K562 (cell line): ENCODE measurements around the gene BDKRB2. TPM values are rescaled to one million over a fixed set of nuclear protein-coding genes. Genes with fewer than 3 reads are reported as not detected.

Source experiments
- ATAC-seq: fragments of 200-7000 bp; cut with Tn5 transposase; 3 replicates; pipeline ENCODE4 v1.9.1; 2020; ENCODE audit warnings: moderate library complexity
- BruUV-seq: library from RNA; stranded (reverse); fragments of 400-500 nt; replicated peaks from 2 replicates; lab custom pipeline; 2021; lab: Mats Ljungman, UMichigan
- CTCF ChIA-PET: fragments of 300-600 bp; formaldehyde crosslinking; extraction: SDS; loops from one replicate; lab custom pipeline; 2021; ENCODE audit warnings: low intra/inter-chr PET ratio; lab: Yijun Ruan, JAX
- POLR2A ChIA-PET: fragments of 300-600, 350-650 bp; sonication (Branson Sonifier 250); formaldehyde crosslinking; extraction: SDS; loops from one replicate; lab custom pipeline; 2021; ENCODE audit warnings: antibody characterized with exemption, inconsistent platforms; lab: Yijun Ruan, JAX
- DNase-seq, 4 experiments: peaks; one replicate each; pipeline versions ENCODE4 v3.0.0 to v3.0.0-alpha.2; 2011 to 2018; ENCODE audit warnings: low spot score in 3 of 4, mixed read lengths in 3 of 4; ENCODE audit errors: extremely low read depth in 1 of 4
- FAIRE-seq: peaks from 2 replicates; lab custom pipeline; 2011; peaks lifted over from hg19 to GRCh38; lab: Jason Lieb, UNC
- H2AFZ ChIP-seq: 2 replicates; pipeline ENCODE4 v1.6.0; 2011; ENCODE audit warnings: low read depth, low read length, control low read depth, inconsistent platforms
- H3K27ac ChIP-seq: fragments of 200-600 bp; 3 replicates; pipeline ENCODE4 v1.8.0; 2011; ENCODE audit warnings: low read depth, mild to moderate bottlenecking, control low read depth, inconsistent platforms, low read length, moderate library complexity, mixed read lengths; ENCODE audit errors: extremely low read depth
- H3K27me3 ChIP-seq, 2 experiments: fragments of 300-600 bp in 1 of 2; 2 replicates in 1 of 2; 3 replicates in 1 of 2; pipeline versions ENCODE4 v1.6.0 to v1.8.0; 2011; ENCODE audit warnings: inconsistent platforms in 2 of 2, low read length in 2 of 2, mild to moderate bottlenecking in 1 of 2, mixed read lengths in 1 of 2, moderate library complexity in 1 of 2; ENCODE audit not compliant: control insufficient read depth in 2 of 2, insufficient read depth in 2 of 2
- H3K36me3 ChIP-seq: fragments of 300-600 bp; 3 replicates; pipeline ENCODE4 v1.8.0; 2011; ENCODE audit warnings: mild to moderate bottlenecking, low read length, inconsistent platforms; ENCODE audit not compliant: control insufficient read depth, insufficient read depth
- H3K4me1 ChIP-seq, 2 experiments: fragments of 200-600 bp in 1 of 2; replicated peaks in 1 of 2; 2 replicates in 1 of 2; 3 replicates in 1 of 2; pipeline versions ENCODE4 v1.5.1 to v1.8.0; 2011; ENCODE audit warnings: inconsistent platforms in 2 of 2, low read length in 2 of 2, mild to moderate bottlenecking in 1 of 2, mixed read lengths in 1 of 2, moderate library complexity in 1 of 2; ENCODE audit not compliant: control insufficient read depth in 2 of 2, insufficient read depth in 2 of 2
- H3K4me2 ChIP-seq: 2 replicates; pipeline ENCODE4 v1.6.1; 2011; ENCODE audit warnings: low read length, control low read depth, inconsistent platforms, mixed read lengths; ENCODE audit not compliant: insufficient read depth
- H3K4me3 ChIP-seq: fragments of 200-600 bp; sonication (generic), shearing (Covaris generic); 2 replicates; pipeline ENCODE4 v1.5.1; 2016; ENCODE audit warnings: control low read depth, inconsistent platforms
- H3K79me2 ChIP-seq: fragments of 200-600 bp; 3 replicates; pipeline ENCODE4 v1.8.0; 2011; ENCODE audit warnings: low read length, inconsistent platforms; ENCODE audit not compliant: control insufficient read depth, insufficient read depth
- H3K9ac ChIP-seq, 2 experiments: 2 replicates each; pipeline versions ENCODE4 v1.6.0 to v1.6.1; 2011; ENCODE audit warnings: low read depth in 2 of 2, low read length in 2 of 2, control low read depth in 1 of 2, inconsistent platforms in 1 of 2, mild to moderate bottlenecking in 1 of 2, mixed read lengths in 1 of 2; ENCODE audit not compliant: insufficient read depth in 1 of 2
- H3K9me1 ChIP-seq: one replicate; pipeline ENCODE4 v1.6.0; 2011; ENCODE audit warnings: inconsistent platforms, mild to moderate bottlenecking, low read length, moderate library complexity; ENCODE audit not compliant: control insufficient read depth, insufficient read depth
- H3K9me3 ChIP-seq: replicated peaks from 2 replicates; pipeline ENCODE4 v1.5.1; 2011; ENCODE audit warnings: low read depth, low read length, inconsistent platforms; ENCODE audit not compliant: control insufficient read depth, insufficient read depth
- H4K20me1 ChIP-seq: replicated peaks from 2 replicates; pipeline ENCODE4 v1.6.1; 2011; ENCODE audit warnings: low read length, inconsistent platforms, mixed read lengths; ENCODE audit not compliant: control insufficient read depth, insufficient read depth
- ARHGAP35 ChIP-seq: fragments of 450-650 bp; IDR thresholded peaks from 2 replicates; pipeline ENCODE4 v1.6.1; 2018; ENCODE audit not compliant: partially characterized antibody
- ARID1B ChIP-seq: fragments of 450-650 bp; IDR thresholded peaks from 2 replicates; pipeline ENCODE4 v1.6.1; 2016; ENCODE audit warnings: antibody characterized with exemption, mild to moderate bottlenecking, inconsistent platforms
- CBX3 ChIP-seq, 2 experiments: IDR thresholded peaks; 1 replicate in 1 of 2; 2 replicates in 1 of 2; pipeline ENCODE4 v1.6.1; 2012; ENCODE audit warnings: inconsistent platforms in 2 of 2, low read length in 2 of 2, borderline replicate concordance in 1 of 2, control low read depth in 1 of 2
- CTBP1 ChIP-seq: fragments of 450-650 bp; IDR thresholded peaks from 2 replicates; pipeline ENCODE4 v1.6.1; 2016; ENCODE audit warnings: borderline replicate concordance
- E2F3 ChIP-seq: fragments of 250-450 bp; sonication (Bioruptor Pico); IDR thresholded peaks from 2 replicates; pipeline ENCODE4 v1.4.0; 2020; ENCODE audit warnings: mild to moderate bottlenecking
- HMG20B ChIP-seq: fragments of 250-450 bp; sonication (Bioruptor Pico); IDR thresholded peaks from 2 replicates; pipeline ENCODE4 v1.5.0; 2021; ENCODE audit warnings: mild to moderate bottlenecking
- KAT2B ChIP-seq: IDR thresholded peaks from one replicate; pipeline ENCODE4 v1.6.1; 2012; ENCODE audit warnings: low read depth, mild to moderate bottlenecking, control low read depth, inconsistent platforms, low read length, moderate library complexity
- MITF ChIP-seq: IDR thresholded peaks from 2 replicates; pipeline ENCODE4 v1.6.1; 2014; ENCODE audit warnings: antibody characterized with exemption
- NBN ChIP-seq: fragments of 450-650 bp; IDR thresholded peaks from 2 replicates; pipeline ENCODE4 v1.6.1; 2016; ENCODE audit warnings: low read depth, mild to moderate bottlenecking
- NFE2 ChIP-seq: IDR thresholded peaks from 2 replicates; pipeline ENCODE4 v1.6.1; 2014; ENCODE audit warnings: antibody characterized with exemption, low read depth
- NFRKB ChIP-seq: fragments of 450-650 bp; IDR thresholded peaks from 2 replicates; pipeline ENCODE4 v1.6.1; 2016; ENCODE audit warnings: low read depth
- VEZF1 ChIP-seq: fragments of 200-800 bp; sonication (Bioruptor generic); IDR thresholded peaks from 2 replicates; pipeline ENCODE4 v1.6.1; 2017; ENCODE audit warnings: missing genetic modification characterization, missing compliant biosample characterization
- XRCC3 ChIP-seq: fragments of 450-650 bp; IDR thresholded peaks from 2 replicates; pipeline ENCODE4 v1.6.1; 2017; ENCODE audit warnings: mild to moderate bottlenecking, moderate library complexity
- ZBTB17 ChIP-seq: fragments of 450-650 bp; formaldehyde crosslinking; IDR thresholded peaks from 2 replicates; pipeline ENCODE4 v1.4.0; 2020; ENCODE audit warnings: mild to moderate bottlenecking
- ZBTB26 ChIP-seq: fragments of 450-650 bp; formaldehyde crosslinking; IDR thresholded peaks from 2 replicates; pipeline ENCODE4 v1.4.0; 2022; ENCODE audit warnings: missing genetic modification characterization
- ZNF239 ChIP-seq: fragments of 250-450 bp; sonication (Bioruptor Pico); IDR thresholded peaks from 2 replicates; pipeline ENCODE4 v1.4.0; 2020; ENCODE audit warnings: mild to moderate bottlenecking
- ZNF384 ChIP-seq: IDR thresholded peaks from 2 replicates; pipeline ENCODE4 v1.6.1; 2012; ENCODE audit warnings: low read depth, low read length, improper control_type of control experiment
- ZNF41 ChIP-seq: fragments of 250-450 bp; sonication (Bioruptor Pico); conservative IDR thresholded peaks from 2 replicates; pipeline ENCODE4 v1.4.0; 2020; ENCODE audit warnings: mild to moderate bottlenecking
- ZNF431 ChIP-seq: sonication (generic); formaldehyde crosslinking; IDR thresholded peaks from 2 replicates; pipeline ENCODE4 v1.8.0; 2022; ENCODE audit warnings: mild to moderate bottlenecking, missing genetic modification reagents
- ZNF507 ChIP-seq: conservative IDR thresholded peaks from 2 replicates; pipeline ENCODE4 v1.6.1; 2017; ENCODE audit warnings: missing genetic modification characterization, missing compliant biosample characterization
- WGBS: fragments of 100-300 bp; shearing (Covaris generic); methylation state at CpG from one replicate; pipeline ENCODE4 v1.1.6; 2016; ENCODE audit warnings: low coverage, mixed read lengths; ENCODE audit not compliant: insufficient coverage; ENCODE audit errors: missing lambda C conversion rate; 5-methylcytosine and 5-hydroxymethylcytosine counted together
- in situ Hi-C: fragments of 300-500 bp; cut with MboI; formaldehyde crosslinking; loops from 4 replicates; pipeline ENCODE4 v1.15.0; 2018; ENCODE audit warnings: inconsistent platforms, mixed read lengths
- intact Hi-C: fragments of 100-400 bp; cut with micrococcal nuclease; formaldehyde crosslinking; loops from 2 replicates; pipeline ENCODE4 v1.14.2; 2022
- polyA plus RNA-seq, 8 experiments: library from polyadenylated mRNA; depleted of rRNA in 4 of 8; stranded (reverse) in 5 of 8; unstranded in 3 of 8; fragments of >200 nt; fragmentation: Nextera tagmentation in 2 of 8; fragmentation: Illumina TruSeq in 1 of 8; extraction: Ambion mirVana in 2 of 8; extraction: Trizol in 1 of 8; gene quantifications; 2 replicates each; pipeline versions ENCODE4 v1.2.1 to v1.2.3, GENCODE V29; 2011 to 2014; ENCODE audit warnings: inconsistent platforms in 1 of 8, missing spikeins in 1 of 8
- total RNA-seq, 7 experiments: library from RNA; depleted of rRNA in 6 of 7; stranded (reverse); fragments of >200 nt in 6 of 7; fragmentation: Illumina TruSeq in 2 of 7; extraction: Trizol in 2 of 7; gene quantifications; 2 replicates each; pipeline versions ENCODE4 v1.2.1 to v1.2.3, GENCODE V29; 2011 to 2021; ENCODE audit warnings: low replicate concordance in 1 of 7

Gene BDKRB2
- total and polyA plus RNA-seq, 9 of the 15 experiments (the other 6 are each of a cell fraction or from before 2014, with no cell fraction given) = 0.02 TPM; not detected in 8

- no peak for FAIRE-seq
- no peak for ATAC-seq
- no peaks in the 10 kb centered on the region for H3K4me1 ChIP-seq
- no peaks in the 10 kb centered on the region for H3K9me3 ChIP-seq
- in situ Hi-C loops (no loop called here), intact Hi-C loops (no loop called here)
- H3K36me3 ChIP-seq = no peaks in the 10 kb centered on the region
- BruUV-seq = no TSS peak
- no peak overlapping the region for H3K4me3 ChIP-seq
- no peak overlapping the region for H3K4me2 ChIP-seq
- DNase-seq = no peak
- 0% methylated on average over 8 of the region's 9 CpGs for WGBS
- no peaks in the 10 kb centered on the region for H3K79me2 ChIP-seq
- no peak for TF ChIP-seq NFRKB
- TF ChIP-seq NFE2 = no peak
- TF ChIP-seq MITF = no peak
- no peak for TF ChIP-seq ZNF41 (CRISPR knock-in tag)
- no peak for TF ChIP-seq KAT2B
- no peak for TF ChIP-seq CBX3 (IDR thresholded peaks at IDR 0.05; ENCODE audit: borderline replicate concordance in 1 of 2, low read length in 2 of 2)
- TF ChIP-seq ZBTB17 (CRISPR knock-in tag) = no peak
- no peak for TF ChIP-seq ZNF239 (CRISPR knock-in tag)
- no peak for TF ChIP-seq CTBP1
- no peak for TF ChIP-seq VEZF1 (CRISPR knock-in tag)
- TF ChIP-seq E2F3 (CRISPR knock-in tag) = no peak
- no peak for TF ChIP-seq ARID1B
- no peak for TF ChIP-seq NBN
- no peak for TF ChIP-seq ZNF507 (tag)
- no peak for TF ChIP-seq HMG20B
- no peak for TF ChIP-seq ZNF384
- no peak for TF ChIP-seq XRCC3
- TF ChIP-seq ZBTB26 (CRISPR knock-in tag) = no peak
- TF ChIP-seq ARHGAP35 = no peak
- TF ChIP-seq ZNF431 = no peak
- no peak overlapping the region for H2AFZ ChIP-seq
- H3K9ac ChIP-seq = no peak overlapping the region
- no peak overlapping the region for H3K27ac ChIP-seq
- ChIA-PET POLR2A (no interaction called here), CTCF (no interaction called here)
- H4K20me1 ChIP-seq = no peaks in the 10 kb centered on the region
- H3K9me1 ChIP-seq = no peaks in the 10 kb centered on the region
- peaks cover 0 to 51% of the 10 kb centered on the region in 2 experiments; a peak in 2 of 5 replicates for H3K27me3 ChIP-seq
Measured at GRCh38 chr14:96198430-96199130, 6.1 kb upstream of the BDKRB2 start.
